HG03280 (cell line): Measurements from ENCODE around the gene ZBTB16.

ENCODE experiments used
- ATAC-seq: cut with Tn5 transposase; IDR thresholded peaks from one replicate; pipeline ENCODE4 v1.9.1; 2021; ENCODE audit warnings: mild to moderate bottlenecking, moderate library complexity; ENCODE audit not compliant: unreplicated experiment

The ZBTB16 gene

GRCh38 chr11:114178656-114179055 is 119.1 kb downstream of the ZBTB16 start:
- ATAC-seq = no peak

GRCh38 chr11:114179234-114179941 is 119.9 kb downstream of the ZBTB16 start:
- no peak for ATAC-seq

- ATAC-seq = no peak
Measured at GRCh38 chr11:114180301-114181055, 121.0 kb downstream of the ZBTB16 start.

GRCh38 chr11:114181195-114181594 is 121.7 kb downstream of the ZBTB16 start:
- no peak for ATAC-seq

GRCh38 chr11:114181752-114182151 is 122.2 kb downstream of the ZBTB16 start:
- ATAC-seq = no peak

GRCh38 chr11:114182471-114183043 is 123.0 kb downstream of the ZBTB16 start:
- no peak for ATAC-seq

GRCh38 chr11:114183044-114183511 is 123.6 kb downstream of the ZBTB16 start:
- ATAC-seq = no peak

- no peak for ATAC-seq
Measured at GRCh38 chr11:114185436-114185835, 125.9 kb downstream of the ZBTB16 start.

GRCh38 chr11:114187173-114187572 is 127.7 kb downstream of the ZBTB16 start:
- no peak for ATAC-seq

GRCh38 chr11:114188851-114189570 is 129.5 kb downstream of the ZBTB16 start:
- no peak for ATAC-seq

GRCh38 chr11:114190630-114191029 is 131.1 kb downstream of the ZBTB16 start:
- ATAC-seq = no peak

- no peak for ATAC-seq
Measured at GRCh38 chr11:114191893-114192292, 132.4 kb downstream of the ZBTB16 start.

- ATAC-seq = no peak
Measured at GRCh38 chr11:114192841-114193389, 133.4 kb downstream of the ZBTB16 start.

GRCh38 chr11:114193730-114194679 is 134.5 kb downstream of the ZBTB16 start:
- ATAC-seq = no peak

GRCh38 chr11:114194702-114195101 is 135.2 kb downstream of the ZBTB16 start:
- ATAC-seq = no peak

GRCh38 chr11:114195151-114195550 is 135.6 kb downstream of the ZBTB16 start:
- ATAC-seq = no peak

GRCh38 chr11:114195981-114196731 is 136.6 kb downstream of the ZBTB16 start:
- ATAC-seq = no peak

GRCh38 chr11:114196997-114197703 is 137.6 kb downstream of the ZBTB16 start:
- no peak for ATAC-seq
